PFSK-1 (cell line): ENCODE results near the gene ENOSF1.

Source experiments
- FOXP2 ChIP-seq: optimal IDR thresholded peaks from 2 replicates; pipeline ENCODE3; 2011; ENCODE audit warnings: borderline replicate concordance, control low read depth, inconsistent platforms; ENCODE audit not compliant: insufficient read depth; ENCODE audit errors: extremely low read length, extremely low read depth
- POLR2AphosphoS5 ChIP-seq: IDR thresholded peaks from 2 replicates; pipeline ENCODE4 v1.6.1; 2012; ENCODE audit warnings: low read depth, mild to moderate bottlenecking, control low read depth, low read length, moderate library complexity
- REST ChIP-seq, 2 experiments: IDR thresholded peaks; 2 replicates each; pipeline versions ENCODE4 v1.6.1 to v1.8.0; 2011 to 2012; ENCODE audit warnings: low read depth in 2 of 2, low read length in 2 of 2, control low read depth in 1 of 2, inconsistent platforms in 1 of 2, mild to moderate bottlenecking in 1 of 2, moderate library complexity in 1 of 2; ENCODE audit not compliant: insufficient read depth in 1 of 2
- SIN3A ChIP-seq: IDR thresholded peaks from 2 replicates; pipeline ENCODE4 v1.6.1; 2012; ENCODE audit warnings: mild to moderate bottlenecking, low read length, moderate library complexity, borderline replicate concordance; ENCODE audit not compliant: insufficient read depth
- TAF1 ChIP-seq: IDR thresholded peaks from 2 replicates; pipeline ENCODE4 v1.6.1; 2012; ENCODE audit warnings: low read length, control low read depth, borderline replicate concordance; ENCODE audit not compliant: insufficient read depth

Gene ENOSF1

GRCh38 chr18:668260-668659, 44.2 kb downstream of the ENOSF1 start:
- TF ChIP-seq FOXP2 (no peak), SIN3A (no peak), REST (IDR thresholded peaks at IDR 0.05; ENCODE audit: insufficient read depth in 1 of 2, low read depth in 2 of 2, low read length in 2 of 2) (no peak), POLR2AphosphoS5 (no peak), TAF1 (no peak)

GRCh38 chr18:666628-667027, 45.8 kb downstream of the ENOSF1 start:
- TF ChIP-seq TAF1, result no peak
- TF ChIP-seq POLR2AphosphoS5, result no peak
- no peak for TF ChIP-seq REST (IDR thresholded peaks at IDR 0.05; ENCODE audit: insufficient read depth in 1 of 2, low read depth in 2 of 2, low read length in 2 of 2)
- no peak for TF ChIP-seq FOXP2
- TF ChIP-seq SIN3A, result no peak

- TF ChIP-seq SIN3A (no peak), TAF1 (no peak), REST (IDR thresholded peaks at IDR 0.05; ENCODE audit: insufficient read depth in 1 of 2, low read depth in 2 of 2, low read length in 2 of 2) (no peak), POLR2AphosphoS5 (no peak), FOXP2 (no peak)
Observed at GRCh38 chr18:666177-666576, 46.3 kb downstream of the ENOSF1 start.

GRCh38 chr18:662197-662596, 50.2 kb downstream of the ENOSF1 start:
- no peak for TF ChIP-seq REST (IDR thresholded peaks at IDR 0.05; ENCODE audit: insufficient read depth in 1 of 2, low read depth in 2 of 2, low read length in 2 of 2)
- no peak for TF ChIP-seq FOXP2

GRCh38 chr18:659597-659996, 52.8 kb downstream of the ENOSF1 start:
- TF ChIP-seq POLR2AphosphoS5 (no peak), FOXP2 (no peak), REST (IDR thresholded peaks at IDR 0.05; ENCODE audit: insufficient read depth in 1 of 2, low read depth in 2 of 2, low read length in 2 of 2) (no peak), SIN3A (no peak), TAF1 (no peak)
